NCI-H1105 (cell line): ENCODE results near the gene SERGEF.
"Not testable (repeated sequence)": the region's sequence is repeated elsewhere in the genome, so short reads cannot be mapped to it uniquely, and the experiment has no call there.

Experiments
- DNase-seq: peaks from one replicate; lab custom pipeline; 2025; lab: John Stamatoyannopoulos, UW

Gene SERGEF

DNA sequence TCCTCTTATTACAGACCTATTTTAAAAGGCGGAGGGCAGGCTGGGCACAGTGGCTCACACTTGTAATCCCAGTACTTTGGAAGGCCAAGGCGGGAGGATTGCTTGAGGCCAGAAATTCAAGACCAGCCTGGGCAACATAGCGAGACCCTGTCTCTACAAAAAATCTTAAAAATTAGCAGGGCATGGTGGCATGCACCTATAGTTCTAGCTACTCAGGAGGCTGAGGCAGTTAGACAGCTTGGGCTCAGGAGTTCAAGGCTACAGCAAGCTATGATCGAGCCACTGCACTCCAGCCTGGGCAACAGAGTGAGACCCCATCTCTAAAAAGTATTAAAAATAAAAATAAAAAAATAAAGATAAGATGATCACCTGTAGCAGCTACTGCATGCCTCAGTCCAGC is 12.7 kb downstream of the SERGEF start:
- DNase-seq: not testable (repeated sequence)

- peak; percentile 17 for DNase-seq
Measured at GRCh38 chr11:17992916-17993315, 19.9 kb downstream of the SERGEF start.

DNA sequence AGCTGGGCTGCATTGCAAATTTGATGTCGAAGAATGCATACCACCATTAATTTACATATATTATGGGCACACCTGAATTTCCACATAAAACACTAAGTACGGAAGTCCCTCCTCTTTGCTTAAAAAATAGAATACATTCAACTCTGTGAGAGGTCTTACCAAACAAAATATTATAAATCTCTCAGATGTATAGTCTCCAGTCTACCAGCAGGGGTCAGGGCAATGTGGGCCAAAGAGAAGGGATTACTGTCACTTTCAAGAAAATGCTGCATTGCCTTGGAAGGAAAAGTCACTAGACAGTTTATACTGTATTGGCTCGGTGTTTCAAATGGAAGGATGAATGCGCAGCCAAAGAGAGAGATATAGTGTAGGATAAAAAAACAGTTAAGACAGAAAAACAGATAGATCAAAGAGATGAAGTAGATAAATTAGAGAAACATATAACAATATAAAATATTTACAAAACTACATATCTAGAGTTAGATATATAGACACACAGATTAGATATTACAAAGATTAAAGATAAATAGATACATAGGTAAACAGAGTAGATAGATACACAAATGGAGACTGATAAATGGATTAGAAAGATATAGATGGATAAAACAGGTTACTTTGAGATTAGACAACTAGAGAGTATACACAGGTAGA is 20.9 kb downstream of the SERGEF start:
- peak; percentile 65 for DNase-seq

DNA sequence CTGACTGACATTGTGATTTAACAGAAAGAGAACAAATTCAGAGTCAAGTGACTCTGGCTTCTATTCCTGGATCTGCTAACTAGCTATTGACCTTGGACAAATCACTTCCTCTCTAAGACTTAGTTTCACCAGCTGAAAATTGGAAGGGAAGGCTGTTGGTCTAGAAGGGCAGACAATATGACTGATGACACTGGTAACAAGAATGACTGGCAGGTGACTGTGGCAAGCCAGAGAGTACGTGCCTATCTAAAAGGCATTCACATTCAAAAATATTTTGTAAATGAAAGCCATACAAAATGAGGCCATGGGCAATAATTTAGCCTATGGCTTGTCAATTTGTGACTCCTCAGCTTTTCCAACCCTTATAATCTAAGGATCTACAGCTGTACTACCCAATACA is 23.5 kb downstream of the SERGEF start:
- peak; percentile 12 for DNase-seq

GRCh38 chr11:17988465-17988864 is 24.4 kb downstream of the SERGEF start:
- DNase-seq: peak; percentile 86

GRCh38 chr11:17987826-17988225 is 25.0 kb downstream of the SERGEF start:
- DNase-seq: no peak

- no peak for DNase-seq
Measured at GRCh38 chr11:17986711-17987220, 26.1 kb downstream of the SERGEF start.

DNA sequence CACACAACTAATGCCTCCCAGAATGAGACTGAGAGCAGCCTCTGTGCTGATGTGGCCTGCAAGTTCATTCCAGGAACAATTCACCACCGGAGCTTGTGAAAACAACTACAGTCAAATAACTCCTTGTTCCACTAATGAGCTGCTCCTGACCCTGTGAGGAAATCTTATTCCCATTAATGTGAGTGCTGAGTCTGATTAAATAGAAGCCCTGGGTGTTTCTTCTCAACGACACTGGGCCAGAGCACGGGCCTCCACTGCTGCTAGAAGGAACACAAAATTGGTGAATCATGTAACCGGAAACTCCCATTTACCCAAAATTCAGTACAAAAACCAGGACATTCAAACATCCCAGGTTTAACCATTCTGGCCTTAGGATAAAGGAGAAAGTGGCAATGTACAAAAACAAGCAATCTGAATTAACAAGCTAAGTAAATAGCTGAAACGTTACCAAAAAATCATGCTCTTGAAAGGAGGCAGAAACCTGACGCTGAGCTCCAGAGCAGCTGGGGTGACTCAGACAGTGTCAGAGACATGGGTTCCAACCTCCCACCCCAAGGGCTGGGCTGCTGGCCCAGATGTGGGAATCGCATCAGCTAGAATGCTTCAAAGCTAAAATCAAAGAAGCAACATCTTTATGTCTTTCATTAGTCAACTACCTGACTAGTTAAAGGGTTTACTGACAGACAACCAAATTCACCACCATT is 26.7 kb downstream of the SERGEF start:
- no peak for DNase-seq

GRCh38 chr11:17985517-17985916 is 27.3 kb downstream of the SERGEF start:
- DNase-seq: peak; percentile 55

GRCh38 chr11:17983569-17983968 is 29.3 kb downstream of the SERGEF start:
- no peak for DNase-seq

GRCh38 chr11:17979770-17980371 is 33.0 kb downstream of the SERGEF start:
- DNase-seq: peak; percentile 35

DNA sequence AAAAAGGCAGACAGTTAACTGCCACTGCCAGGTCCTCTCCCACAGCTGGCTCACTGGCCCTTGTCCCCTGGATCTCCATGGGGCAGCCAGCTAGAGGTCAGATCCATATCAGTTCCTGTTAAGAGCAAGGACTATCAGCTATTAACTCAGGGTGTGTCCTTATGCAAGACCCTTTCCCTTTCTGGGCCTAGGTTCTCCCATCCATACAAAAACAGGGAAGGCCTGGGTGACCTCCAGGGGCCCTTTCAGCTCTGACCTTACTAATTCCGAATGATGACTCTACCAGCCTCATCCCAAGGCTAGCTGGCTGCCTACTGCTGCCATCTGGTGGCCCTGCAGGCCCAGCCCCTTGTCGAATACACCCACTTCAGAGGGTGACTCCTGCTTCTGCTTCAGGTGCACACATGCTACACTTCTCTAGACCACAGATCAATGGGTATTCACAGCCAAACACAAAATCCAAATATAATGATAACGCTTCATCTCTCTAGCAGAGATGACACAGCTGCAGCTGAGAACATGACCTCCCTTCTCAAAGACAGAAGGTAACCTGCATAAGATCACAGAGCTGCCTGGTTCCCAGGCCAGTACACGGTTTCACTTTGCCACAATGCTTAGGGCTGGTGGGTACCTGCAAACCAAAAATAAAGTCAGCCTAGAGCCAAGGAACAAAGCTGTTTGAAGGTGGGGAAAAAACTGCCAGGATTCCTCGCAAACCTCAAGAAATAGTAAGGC is 34.1 kb downstream of the SERGEF start:
- DNase-seq: peak; percentile 53

DNA sequence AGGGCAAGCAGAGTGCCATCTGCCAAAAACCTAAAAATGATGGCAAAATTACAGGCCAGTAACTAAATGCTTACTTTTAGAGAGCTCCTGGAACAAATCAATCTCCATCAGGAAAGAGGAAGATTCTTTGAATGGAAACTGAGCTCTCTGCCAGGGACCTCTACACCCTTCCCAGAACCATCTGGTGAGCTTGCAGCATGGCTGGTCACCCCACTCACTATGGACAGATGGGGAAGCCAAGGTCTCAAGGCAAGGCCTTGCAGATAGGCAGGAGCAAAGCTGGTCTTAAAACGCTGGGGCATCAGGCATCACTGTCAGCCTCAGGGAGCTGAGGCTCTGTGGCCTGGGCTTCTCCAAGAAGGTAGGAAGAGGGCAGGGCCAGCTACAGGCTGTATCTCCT is 36.2 kb downstream of the SERGEF start:
- DNase-seq: no peak

GRCh38 chr11:17974246-17974645 is 38.6 kb downstream of the SERGEF start:
- DNase-seq: no peak

DNA sequence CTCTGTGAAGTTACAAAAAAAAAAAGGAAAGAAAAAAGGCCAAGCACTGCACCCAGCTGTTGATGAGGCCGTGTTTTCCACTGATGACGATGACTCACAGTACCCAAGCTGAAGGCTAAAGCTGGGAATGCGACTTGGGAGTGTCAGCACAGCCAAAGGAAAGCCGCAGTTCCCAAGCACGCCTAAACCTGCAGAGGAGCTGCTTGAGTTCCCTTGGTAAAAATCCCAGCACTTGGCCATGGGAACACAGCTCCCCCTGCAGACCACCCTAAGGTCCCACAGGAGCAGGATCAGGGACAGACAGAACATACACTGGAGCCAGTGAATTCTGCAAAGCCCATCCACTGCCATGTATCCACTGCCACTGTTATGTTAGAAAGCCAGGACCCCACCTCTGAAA is 39.9 kb downstream of the SERGEF start:
- no peak for DNase-seq

- DNase-seq: no peak
Measured at GRCh38 chr11:17968206-17968605, 44.6 kb downstream of the SERGEF start.

- DNase-seq: no peak
Measured at GRCh38 chr11:17967661-17968060, 45.2 kb downstream of the SERGEF start.

GRCh38 chr11:17960091-17960490 is 52.8 kb downstream of the SERGEF start:
- no peak for DNase-seq

- no peak for DNase-seq
Measured at GRCh38 chr11:17958446-17958845, 54.4 kb downstream of the SERGEF start.

DNA sequence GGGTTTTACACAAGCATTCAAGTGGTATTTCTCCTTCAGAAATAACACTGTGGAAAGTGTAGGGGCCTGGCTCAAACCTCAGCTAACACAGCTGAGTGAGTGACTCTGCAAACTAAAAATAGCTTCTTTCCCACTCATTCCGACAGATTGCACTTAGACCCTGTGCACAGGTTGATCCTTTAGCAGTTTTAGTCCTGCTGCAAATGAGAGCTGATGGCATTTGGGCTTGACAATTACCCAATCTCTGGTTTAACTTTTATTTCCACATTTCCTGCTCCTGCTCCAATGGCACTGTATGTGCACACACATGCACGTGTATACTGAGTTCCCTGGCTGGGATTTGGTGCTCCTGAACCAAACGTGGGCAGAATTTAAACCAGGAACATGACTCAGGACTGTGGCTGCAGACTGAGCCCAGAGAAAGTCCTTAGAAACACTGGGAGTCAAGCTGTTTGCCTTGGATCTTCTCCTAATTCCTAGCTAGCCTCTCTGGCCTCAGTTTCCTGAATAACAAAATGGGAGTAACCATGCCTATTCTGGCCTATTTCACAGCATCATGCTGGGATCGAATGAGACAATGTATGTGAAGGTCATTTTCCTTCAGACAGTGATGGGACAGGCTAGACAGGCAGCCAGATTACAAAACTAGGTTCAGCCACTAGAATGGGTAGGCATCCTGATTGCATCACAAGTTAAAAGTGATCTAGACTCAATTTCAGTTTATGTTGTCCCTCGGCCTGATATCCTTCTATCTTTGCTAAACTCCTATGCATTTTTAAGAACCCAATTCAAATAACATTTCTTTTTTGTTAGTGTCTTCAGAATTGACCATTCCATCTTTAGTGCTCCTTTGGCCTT is 58.2 kb downstream of the SERGEF start:
- no peak for DNase-seq

- no peak for DNase-seq
Measured at GRCh38 chr11:17952487-17952886, 60.4 kb downstream of the SERGEF start.
